GM19193 (cell line): Measurements from ENCODE around the gene FTSJ3.

Source experiments
- POLR2A ChIP-seq: IDR thresholded peaks from 4 replicates; pipeline ENCODE4 v1.6.1; 2011; ENCODE audit not compliant: insufficient read depth, insufficient read length; ENCODE audit errors: extremely low read depth

Gene FTSJ3

GRCh38 chr17:63832455-63832854 lies 5.0 kb upstream of the FTSJ3 start:
- TF ChIP-seq POLR2A = no peak

GRCh38 chr17:63832014-63832413 lies 4.6 kb upstream of the FTSJ3 start:
- TF ChIP-seq POLR2A = no peak

GRCh38 chr17:63831505-63831904 lies 4.0 kb upstream of the FTSJ3 start:
- no peak for TF ChIP-seq POLR2A

DNA sequence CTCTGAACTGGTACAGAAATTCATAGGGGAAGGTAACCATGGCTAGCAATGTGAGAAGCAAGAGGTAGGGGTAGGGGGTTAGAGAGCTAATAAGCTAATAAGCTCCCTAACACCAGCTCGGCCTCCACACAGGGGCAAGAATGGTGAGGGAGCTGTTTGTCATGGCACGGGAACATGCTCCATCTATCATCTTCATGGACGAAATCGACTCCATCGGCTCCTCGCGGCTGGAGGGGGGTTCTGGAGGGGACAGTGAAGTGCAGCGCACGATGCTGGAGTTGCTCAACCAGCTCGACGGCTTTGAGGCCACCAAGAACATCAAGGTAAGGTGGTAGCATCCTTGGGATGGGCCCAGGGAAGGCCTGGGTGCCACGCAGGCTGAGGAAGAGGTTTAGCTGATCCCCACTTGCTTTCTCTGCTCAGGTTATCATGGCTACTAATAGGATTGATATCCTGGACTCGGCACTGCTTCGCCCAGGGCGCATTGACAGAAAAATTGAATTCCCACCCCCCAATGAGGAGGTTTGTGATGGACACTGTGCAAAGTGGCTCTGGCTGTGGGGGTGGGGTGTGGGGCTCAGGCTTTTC lies 3.5 kb upstream of the FTSJ3 start:
- TF ChIP-seq POLR2A = no peak

GRCh38 chr17:63830278-63830677 lies 2.8 kb upstream of the FTSJ3 start:
- no peak for TF ChIP-seq POLR2A

GRCh38 chr17:63828936-63829335 lies 1.5 kb upstream of the FTSJ3 start:
- TF ChIP-seq POLR2A = no peak

DNA sequence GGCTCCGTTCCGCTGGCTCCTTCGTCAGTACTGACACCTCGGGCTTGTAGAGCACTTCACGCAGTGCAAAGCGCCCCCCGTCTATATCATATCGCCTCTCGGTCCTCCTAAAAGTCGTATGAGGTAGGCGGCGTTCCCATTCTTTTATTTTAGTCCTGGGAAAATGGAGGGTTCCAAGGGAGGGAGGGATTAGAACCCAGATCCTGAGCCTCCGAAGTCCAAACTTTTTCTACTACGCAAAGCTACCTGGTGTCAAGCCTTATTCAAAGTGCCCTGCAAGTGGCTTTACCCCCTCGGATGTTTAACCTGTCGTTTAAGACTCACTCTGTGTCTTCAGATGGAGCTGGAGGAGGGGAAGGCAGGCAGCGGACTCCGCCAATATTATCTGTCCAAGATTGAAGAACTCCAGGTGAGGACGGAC lies 348 bp upstream of the FTSJ3 start:
- no peak for TF ChIP-seq POLR2A

DNA sequence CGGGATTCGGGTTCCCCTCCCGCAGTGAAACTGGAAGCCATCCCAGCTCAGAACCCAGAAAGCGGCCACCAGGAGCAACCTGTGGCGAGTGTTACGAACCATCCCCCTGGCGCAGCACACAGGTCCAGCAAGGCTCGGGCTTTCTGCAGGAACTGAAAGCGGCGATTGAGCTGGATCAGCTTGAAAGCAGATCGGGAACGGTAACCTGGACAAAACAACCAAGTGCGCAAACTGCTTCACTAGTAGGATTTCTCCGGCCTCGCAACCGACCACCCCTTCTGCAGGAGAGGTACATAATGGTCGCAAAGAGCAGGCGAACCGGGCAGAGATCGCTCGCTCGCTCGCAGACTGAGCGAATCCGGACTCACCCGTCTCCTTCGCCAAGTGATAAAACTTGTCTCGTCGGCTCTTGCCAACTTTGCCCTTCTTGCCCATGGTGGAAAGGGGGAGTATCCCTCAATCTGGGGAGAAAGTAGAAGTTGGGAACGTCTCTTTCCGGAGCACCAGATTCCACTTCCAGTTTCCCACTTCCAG lies 928 bp downstream of the FTSJ3 start:
- no peak for TF ChIP-seq POLR2A

DNA sequence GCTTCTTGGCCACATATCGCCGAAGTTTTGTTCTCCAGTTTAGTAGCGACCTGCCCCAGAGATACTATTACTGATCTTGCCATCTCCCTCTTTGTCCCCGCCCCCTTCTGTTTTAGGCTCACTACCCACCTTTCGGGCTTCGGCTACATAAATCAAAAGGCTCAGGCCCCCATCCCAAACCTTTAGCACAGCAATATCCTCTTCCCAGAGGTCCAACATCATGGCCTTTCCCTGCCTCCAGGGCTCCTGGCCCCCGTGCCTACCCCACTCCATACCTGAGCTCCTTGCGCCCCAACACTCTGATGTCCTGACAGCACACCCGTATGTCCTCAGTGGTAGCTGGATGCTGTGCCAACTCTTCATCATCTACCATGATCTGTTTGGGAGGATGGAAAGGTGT lies 3.1 kb downstream of the FTSJ3 start:
- TF ChIP-seq POLR2A = no peak

- TF ChIP-seq POLR2A = peak; percentile 23
Observed at GRCh38 chr17:63823659-63824331, 3.7 kb downstream of the FTSJ3 start.

DNA sequence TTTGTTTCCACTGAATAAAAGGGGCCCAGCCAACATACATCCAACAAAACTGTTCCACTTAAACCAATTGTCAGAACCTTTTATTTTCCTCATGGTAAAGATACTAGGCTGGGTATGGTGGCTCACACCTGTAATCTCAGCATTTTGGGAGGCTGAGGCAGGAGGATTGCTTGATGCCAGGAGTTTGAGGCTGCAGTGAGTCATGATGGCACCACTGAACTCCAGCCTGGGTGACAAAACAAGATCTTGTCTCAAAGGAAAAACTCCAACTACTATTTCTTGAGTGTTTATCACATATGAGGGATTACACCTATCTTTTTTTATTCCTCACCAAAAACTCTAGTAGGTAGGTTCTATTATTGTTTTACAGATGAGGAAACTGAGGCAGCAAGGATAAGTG lies 4.9 kb downstream of the FTSJ3 start:
- no peak for TF ChIP-seq POLR2A

- TF ChIP-seq POLR2A = no peak
Observed at GRCh38 chr17:63821804-63822203, 5.7 kb downstream of the FTSJ3 start.

GRCh38 chr17:63820963-63821561 lies 6.4 kb downstream of the FTSJ3 start:
- no peak for TF ChIP-seq POLR2A

- no peak for TF ChIP-seq POLR2A
Observed at GRCh38 chr17:63819585-63820537, 7.6 kb downstream of the FTSJ3 start.

DNA sequence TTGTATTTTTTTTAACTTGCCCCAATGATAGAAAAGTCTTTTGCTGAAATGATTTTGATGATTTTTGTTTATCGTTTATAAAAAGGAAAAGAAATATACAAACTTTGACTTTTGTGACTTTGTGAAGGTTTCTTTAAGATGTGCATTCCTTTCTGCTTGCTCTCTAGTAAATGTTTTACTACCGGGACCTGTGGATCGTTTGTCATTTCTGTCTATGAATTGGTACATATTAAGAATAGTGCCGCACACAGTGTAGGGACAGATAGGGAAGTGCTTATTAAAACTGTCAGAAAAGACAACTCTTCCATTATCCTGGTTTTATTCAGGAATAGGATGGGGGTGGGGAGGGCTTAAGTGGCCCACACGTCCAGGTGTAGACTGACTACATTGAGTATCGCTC lies 8.3 kb downstream of the FTSJ3 start:
- no peak for TF ChIP-seq POLR2A
